Colonic mucosa (tissue), 4 donors: Measurements from ENCODE around the gene MRPL1. TPM values are rescaled to one million over a fixed set of nuclear protein-coding genes. Genes with fewer than 3 reads are reported as not detected.
A peak's percentile ranks its signal among the peaks of the same experiment; 100 is the strongest.

Source experiments
- DNase-seq: peaks from one replicate; pipeline ENCODE4 v3.0.0-alpha.2; 2020
- H3K27ac ChIP-seq: fragments of 200-600 bp; one replicate; pipeline ENCODE4 v1.8.0; 2021
- H3K27me3 ChIP-seq: fragments of 200-600 bp; one replicate; pipeline ENCODE4 v1.8.0; 2021
- H3K36me3 ChIP-seq: fragments of 200-600 bp; one replicate; pipeline ENCODE4 v1.8.0; 2021
- H3K4me1 ChIP-seq: fragments of 200-600 bp; one replicate; pipeline ENCODE4 v1.8.0; 2021; ENCODE audit warnings: mild to moderate bottlenecking
- H3K4me3 ChIP-seq: fragments of 200-600 bp; one replicate; pipeline ENCODE4 v1.8.0; 2021
- H3K9ac ChIP-seq, 2 donors: one replicate each; pipeline ENCODE4 v1.7.0; 2013; ENCODE audit warnings: control low read depth in 2 of 2, low read depth in 2 of 2, low read length in 2 of 2
- H3K9me3 ChIP-seq: fragments of 200-600 bp; one replicate; pipeline ENCODE4 v1.8.0; 2021
- intact Hi-C: fragments of 100-400 bp; cut with DNase I; formaldehyde crosslinking; loops from one replicate; pipeline ENCODE4 v1.14.1; 2022
- total RNA-seq, 2 donors: library from RNA; stranded (reverse); fragmentation: NEBNext Ultra II Directional in 1 of 2; extraction: Animal tissue kit (Norgen Biotek cat#: 25700) in 1 of 2; gene quantifications; one replicate each; pipeline ENCODE4 v1.2.1, GENCODE V29; 2021
- TF ChIP-seq, protein P1 (sequence below): fragments of 200-600 bp; IDR thresholded peaks from one replicate; pipeline ENCODE4 v1.8.0; 2022; ENCODE audit warnings: antibody characterized with exemption, mild to moderate bottlenecking
- donor health status: healthy.
- donor health status: DM: no; HTN: no; CAD: no.
- donor health status: DM: no; HTN: no; CAD: no.

MRPL1 gene
- total RNA-seq, 2 donors from 2014 or later, result 37.2 to 42.3 TPM

- no peaks in the 10 kb centered on the region for H3K9me3 ChIP-seq
- intact Hi-C loops, result no loop called here
- no peak overlapping the region for H3K4me3 ChIP-seq
- TF ChIP-seq, protein P1, sequence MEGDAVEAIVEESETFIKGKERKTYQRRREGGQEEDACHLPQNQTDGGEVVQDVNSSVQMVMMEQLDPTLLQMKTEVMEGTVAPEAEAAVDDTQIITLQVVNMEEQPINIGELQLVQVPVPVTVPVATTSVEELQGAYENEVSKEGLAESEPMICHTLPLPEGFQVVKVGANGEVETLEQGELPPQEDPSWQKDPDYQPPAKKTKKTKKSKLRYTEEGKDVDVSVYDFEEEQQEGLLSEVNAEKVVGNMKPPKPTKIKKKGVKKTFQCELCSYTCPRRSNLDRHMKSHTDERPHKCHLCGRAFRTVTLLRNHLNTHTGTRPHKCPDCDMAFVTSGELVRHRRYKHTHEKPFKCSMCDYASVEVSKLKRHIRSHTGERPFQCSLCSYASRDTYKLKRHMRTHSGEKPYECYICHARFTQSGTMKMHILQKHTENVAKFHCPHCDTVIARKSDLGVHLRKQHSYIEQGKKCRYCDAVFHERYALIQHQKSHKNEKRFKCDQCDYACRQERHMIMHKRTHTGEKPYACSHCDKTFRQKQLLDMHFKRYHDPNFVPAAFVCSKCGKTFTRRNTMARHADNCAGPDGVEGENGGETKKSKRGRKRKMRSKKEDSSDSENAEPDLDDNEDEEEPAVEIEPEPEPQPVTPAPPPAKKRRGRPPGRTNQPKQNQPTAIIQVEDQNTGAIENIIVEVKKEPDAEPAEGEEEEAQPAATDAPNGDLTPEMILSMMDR, result no peak
- no peaks in the 10 kb centered on the region for H3K4me1 ChIP-seq
- H3K36me3 ChIP-seq, result no peaks in the 10 kb centered on the region
- H3K9ac ChIP-seq, result no peak overlapping the region
- no peaks in the 10 kb centered on the region for H3K27me3 ChIP-seq
- no peak overlapping the region for H3K27ac ChIP-seq
- no peak for DNase-seq
Observed at GRCh38 chr4:77849278-77849965, 13.2 kb upstream of the MRPL1 start.

GRCh38 chr4:77852892-77853495 is 9.6 kb upstream of the MRPL1 start:
- H3K27me3 ChIP-seq, result no peaks in the 10 kb centered on the region
- H3K36me3 ChIP-seq, result no peaks in the 10 kb centered on the region
- no peaks in the 10 kb centered on the region for H3K9me3 ChIP-seq
- peak overlapping the region; percentile 32 for H3K27ac ChIP-seq
- intact Hi-C loops, result no loop called here
- H3K9ac ChIP-seq, result no peak overlapping the region
- no peaks in the 10 kb centered on the region for H3K4me1 ChIP-seq
- DNase-seq, result peak; percentile 25
- TF ChIP-seq, protein P1, result no peak
- no peak overlapping the region for H3K4me3 ChIP-seq

DNA sequence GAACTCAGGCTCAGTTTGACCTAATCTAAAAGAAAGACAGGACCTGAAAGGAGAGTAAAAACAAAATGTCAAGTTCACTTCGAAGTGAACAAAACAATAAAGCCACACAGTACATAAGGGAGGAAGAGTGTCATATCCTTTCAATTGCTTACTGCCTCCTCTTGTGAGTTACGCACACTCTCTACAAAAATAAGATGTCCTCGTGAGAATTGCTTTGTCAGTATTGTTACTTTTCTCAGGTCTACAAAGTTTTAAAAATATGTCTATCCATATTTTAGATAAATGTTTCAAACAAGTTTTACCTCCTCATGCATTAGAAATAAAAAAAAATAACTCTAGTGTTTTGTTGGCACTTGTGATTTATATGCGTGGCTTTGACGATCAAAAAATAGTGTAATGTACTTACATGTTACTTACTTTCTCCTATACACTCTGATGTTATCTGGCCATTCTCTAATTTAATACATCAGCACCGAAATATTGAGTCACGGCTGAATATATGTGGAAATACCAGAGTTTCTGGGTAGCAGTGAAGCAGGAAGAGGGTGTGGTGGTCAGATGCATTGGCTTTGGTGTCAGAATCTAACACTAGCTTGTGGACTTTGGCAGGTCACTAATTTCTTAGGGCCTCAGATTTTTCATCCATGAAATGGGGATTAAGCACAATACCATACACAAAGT is 8.1 kb upstream of the MRPL1 start:
- no peak for DNase-seq
- intact Hi-C loops, result no loop called here

DNA sequence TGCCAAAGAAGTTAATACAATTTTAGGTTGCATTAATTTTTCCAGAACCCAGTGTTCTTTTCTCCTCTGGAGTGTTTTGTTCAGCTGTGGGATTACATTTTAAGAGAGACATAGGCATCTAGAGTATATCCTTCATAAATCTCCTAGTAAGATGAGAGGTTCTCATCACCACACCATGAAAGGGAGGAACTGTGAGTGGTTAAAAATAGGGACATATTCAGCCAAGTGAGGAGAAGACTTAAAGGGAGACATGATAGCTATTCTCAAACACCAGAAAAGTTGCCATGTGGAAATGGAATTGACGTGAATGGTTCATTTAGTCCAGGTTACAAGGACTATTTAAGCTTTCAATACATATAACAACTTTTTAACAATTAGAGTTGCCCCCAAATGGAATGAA is 6.5 kb upstream of the MRPL1 start:
- TF ChIP-seq, protein P1, result no peak
- Histone ChIP-seq H3K27me3 (no peaks in the 10 kb centered on the region), H3K27ac (no peak overlapping the region), H3K4me1 (no peaks in the 10 kb centered on the region), H3K4me3 (no peak overlapping the region), H3K9me3 (no peaks in the 10 kb centered on the region), H3K9ac (no peak overlapping the region), H3K36me3 (no peaks in the 10 kb centered on the region)
- intact Hi-C loops, result no loop called here
- no peak for DNase-seq

More for the DNA sequence above, 8.1 kb upstream of the MRPL1 start:
- H3K9ac ChIP-seq, result no peak overlapping the region
- H3K27ac ChIP-seq, result peak overlapping the region; percentile 32
- TF ChIP-seq, protein P1, result no peak
- H3K4me1 ChIP-seq, result no peaks in the 10 kb centered on the region
- no peaks in the 10 kb centered on the region for H3K36me3 ChIP-seq
- H3K9me3 ChIP-seq, result no peaks in the 10 kb centered on the region
- no peaks in the 10 kb centered on the region for H3K27me3 ChIP-seq
- no peak overlapping the region for H3K4me3 ChIP-seq

DNA sequence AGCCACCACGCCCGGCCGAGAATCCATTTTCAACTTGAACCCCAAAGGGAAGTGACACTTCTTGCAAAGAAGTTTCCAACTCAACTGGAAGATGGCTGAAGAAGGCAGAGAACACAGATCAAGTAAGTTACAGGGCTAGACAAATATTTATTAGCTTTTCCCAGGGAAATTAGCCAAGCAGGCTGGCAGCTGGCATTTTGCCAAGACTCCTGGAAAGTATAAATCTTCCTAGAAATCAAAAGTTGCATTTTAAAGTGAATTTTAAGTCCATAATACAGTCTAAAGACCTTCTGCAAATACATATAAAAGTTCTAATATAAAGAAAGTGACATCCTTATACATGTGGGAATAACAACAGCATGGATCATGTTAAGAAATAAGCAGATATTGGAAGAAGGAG is 3.4 kb upstream of the MRPL1 start:
- no peak overlapping the region for H3K9ac ChIP-seq
- H3K27ac ChIP-seq, result no peak overlapping the region
- no peak overlapping the region for H3K4me3 ChIP-seq
- no peaks in the 10 kb centered on the region for H3K27me3 ChIP-seq
- H3K9me3 ChIP-seq, result no peaks in the 10 kb centered on the region
- H3K36me3 ChIP-seq, result no peaks in the 10 kb centered on the region
- TF ChIP-seq, protein P1, result no peak
- no peaks in the 10 kb centered on the region for H3K4me1 ChIP-seq
- DNase-seq, result no peak
- intact Hi-C loops, result no loop called here
